ENCODE results near the gene PPFIA4.
"Not testable (repeated sequence)": the region's sequence is repeated elsewhere in the genome, so short reads cannot be mapped to it uniquely, and the experiment has no call there.

The PPFIA4 gene

DNA sequence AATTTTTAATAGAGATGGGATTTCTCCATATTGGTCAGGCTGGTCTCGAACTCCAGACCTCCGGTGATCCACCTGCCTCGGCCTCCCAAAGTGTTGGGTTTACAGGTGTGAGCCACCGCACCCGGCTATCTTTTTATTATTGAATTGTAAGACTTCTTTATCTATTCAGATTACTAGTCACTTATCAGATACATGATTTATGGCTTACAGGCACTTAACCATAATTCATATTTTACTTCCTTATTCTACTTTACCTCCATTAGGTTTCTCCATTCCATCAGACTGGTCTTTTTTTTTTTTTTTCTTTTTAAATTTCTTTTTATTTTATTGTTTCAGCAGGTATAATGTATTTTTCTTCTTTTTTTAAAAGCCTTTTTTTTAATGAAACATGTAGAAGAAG lies 14.7 kb upstream of the PPFIA4 start:
- FAIRE-seq = no peak
- DNase-seq (ENCODE audit: insufficient read length, low spot score) = no peak

DNA sequence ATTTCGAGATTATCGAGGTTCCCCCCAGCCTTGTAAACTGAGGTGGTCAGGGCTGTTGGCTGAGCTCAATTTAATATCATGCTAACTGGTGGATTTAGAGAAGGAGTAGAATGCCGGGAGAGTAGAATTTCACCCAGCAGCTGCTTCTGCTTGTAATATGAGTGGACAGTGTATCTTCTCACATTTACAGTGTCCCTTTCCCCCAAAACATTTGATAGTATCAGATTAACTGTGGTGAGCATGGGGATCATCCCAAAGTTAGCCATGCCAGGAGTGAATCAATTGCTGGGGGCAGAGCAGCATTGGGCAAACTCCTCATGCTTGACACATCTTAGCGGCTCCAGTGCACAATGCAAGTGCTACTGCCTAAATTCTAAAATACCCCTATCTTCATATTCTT lies 9.2 kb upstream of the PPFIA4 start:
- DNase-seq (ENCODE audit: insufficient read length, low spot score) = no peak
- FAIRE-seq = no peak

DNA sequence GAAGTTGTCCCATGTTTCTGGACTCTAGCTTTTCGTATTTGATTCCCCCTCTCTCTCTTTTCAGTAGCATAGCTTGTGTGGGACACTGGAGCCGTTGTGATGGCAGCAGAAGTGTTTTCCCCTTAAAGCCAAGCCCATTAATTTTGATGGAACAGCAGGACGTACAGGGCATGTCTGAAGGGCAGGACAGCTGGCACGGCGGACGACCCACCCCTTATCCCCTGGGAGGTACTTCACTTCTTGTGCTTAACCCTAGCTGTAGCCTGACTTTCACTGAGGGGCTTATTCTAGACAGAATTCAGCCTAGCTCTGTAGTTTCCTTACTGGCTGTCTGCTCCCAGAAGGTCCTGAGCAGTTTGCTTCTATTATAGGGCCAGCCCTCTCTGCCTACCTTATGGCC lies 8.6 kb upstream of the PPFIA4 start:
- FAIRE-seq (no peak), DNase-seq (ENCODE audit: insufficient read length, low spot score) (no peak)

DNA sequence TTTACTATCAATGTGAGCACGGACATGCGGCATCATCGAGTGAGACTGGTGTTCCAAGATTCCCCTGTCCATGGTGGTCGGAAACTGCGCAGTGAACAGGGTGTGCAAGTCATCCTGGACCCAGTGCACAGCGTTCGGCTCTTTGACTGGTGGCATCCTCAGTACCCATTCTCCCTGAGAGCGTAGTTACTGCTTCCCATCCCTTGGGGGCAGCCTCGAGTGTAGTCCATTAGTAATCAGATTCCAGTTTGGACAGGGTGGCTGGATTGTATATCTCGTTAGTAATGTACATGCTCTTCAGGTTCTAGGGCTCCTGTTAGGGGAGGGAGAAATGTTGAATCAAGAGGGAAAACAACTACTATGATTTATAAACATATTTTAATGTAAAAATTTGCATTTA lies 3.4 kb upstream of the PPFIA4 start:
- not testable (repeated sequence) for DNase-seq (ENCODE audit: insufficient read length, low spot score)
- FAIRE-seq = peak; percentile 82

DNA sequence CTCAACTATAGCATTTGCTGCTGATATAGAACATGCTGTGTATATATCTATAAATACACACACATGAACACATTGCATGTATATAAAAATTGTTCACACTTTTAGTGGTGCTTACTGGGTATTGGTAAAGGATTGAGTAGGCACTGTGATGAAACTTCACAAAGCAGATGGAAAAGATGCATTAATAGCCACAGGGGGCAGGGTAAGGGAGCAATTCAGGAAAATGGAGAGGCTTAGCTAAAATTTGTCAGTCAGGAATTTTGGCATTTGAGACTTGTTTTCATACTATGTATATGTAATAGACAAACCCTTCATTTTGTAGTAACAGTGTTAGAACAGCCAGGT lies 633 bp upstream of the PPFIA4 start:
- peak; percentile 14 for FAIRE-seq
- DNase-seq (ENCODE audit: insufficient read length, low spot score) = no peak

DNA sequence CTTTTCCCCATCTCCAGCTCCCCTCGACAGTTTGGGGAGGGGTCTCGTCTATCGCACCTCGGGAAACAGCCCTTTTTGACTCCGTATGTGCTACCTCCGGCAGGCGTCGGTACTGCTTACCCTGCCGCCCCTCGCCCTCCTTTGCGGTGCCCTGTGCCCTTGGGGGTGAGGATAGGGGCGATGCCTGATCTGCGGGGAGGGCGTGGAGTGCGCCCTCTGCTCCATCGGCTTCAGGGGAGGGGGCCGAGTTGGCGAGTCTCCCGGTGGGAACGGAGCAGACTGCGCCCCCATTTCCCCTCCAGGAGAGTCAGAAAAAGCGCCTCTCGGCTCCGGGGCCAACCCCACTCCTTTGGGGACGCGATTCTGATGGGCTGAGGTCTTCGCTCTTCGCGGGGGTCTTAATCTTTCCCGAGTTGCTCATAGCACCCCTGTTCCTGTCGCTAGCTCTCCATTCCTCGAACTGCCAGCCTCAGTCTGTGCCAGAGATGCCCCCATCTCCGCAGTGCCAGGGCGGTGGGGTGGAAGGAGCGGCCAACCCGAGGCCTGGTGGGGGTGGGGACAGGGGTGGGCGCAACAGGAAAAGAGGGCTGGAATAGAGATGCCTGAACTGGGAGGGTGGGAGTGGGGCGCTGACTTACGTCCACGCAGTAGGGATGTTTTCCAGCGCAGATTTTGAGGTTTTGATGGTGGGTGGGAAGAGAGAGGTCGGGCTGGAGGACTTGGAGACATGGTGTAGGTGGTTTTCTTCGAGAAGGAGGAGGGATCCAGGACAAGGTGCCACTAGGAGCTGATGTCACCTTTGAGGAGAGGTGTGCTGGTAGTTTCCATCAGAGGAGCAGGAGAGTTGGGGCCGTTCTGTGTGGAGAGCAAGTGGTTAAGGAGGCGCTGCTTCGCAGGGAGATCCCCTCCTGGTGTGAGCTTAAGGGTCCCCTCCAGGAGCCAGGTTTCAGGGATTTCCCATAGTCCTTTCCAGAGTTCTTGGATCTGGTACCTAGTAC lies 674 bp downstream of the PPFIA4 start:
- FAIRE-seq = no peak
- DNase-seq (ENCODE audit: insufficient read length, low spot score) = no peak

DNA sequence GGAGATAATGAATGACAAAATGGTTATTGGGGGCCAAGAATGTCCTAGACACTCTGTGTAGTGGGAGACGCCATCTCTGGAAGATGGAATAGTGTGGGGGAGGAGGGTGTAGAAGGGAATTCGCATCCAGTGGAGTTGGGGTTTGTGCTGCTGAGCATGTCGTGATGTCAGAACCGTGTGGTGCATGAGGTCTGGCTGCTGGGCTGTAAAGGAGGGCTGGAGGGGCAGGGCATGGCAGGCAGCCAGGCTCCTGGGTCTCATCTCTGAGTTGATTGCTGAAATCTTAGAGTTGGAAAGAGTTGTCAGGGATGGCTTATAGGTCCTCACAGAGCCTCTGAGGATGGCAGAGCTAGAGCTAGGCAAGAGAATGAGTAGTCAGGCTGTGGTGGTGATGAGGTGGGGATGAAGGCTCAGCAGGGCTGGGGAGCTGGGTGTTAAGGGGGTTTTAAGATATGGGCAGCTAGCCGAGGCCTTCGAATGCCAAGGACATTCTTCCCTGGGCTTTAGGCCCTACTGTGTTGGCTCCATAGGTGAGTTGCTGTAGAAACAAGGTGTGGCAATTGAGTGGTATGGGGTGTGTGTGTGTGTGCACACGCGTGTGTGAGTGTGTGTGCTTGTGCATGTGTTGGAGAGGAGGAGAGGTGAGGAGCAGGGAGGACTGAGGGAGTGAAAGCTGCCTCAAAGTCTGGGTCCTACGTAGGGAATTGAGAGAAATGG lies 1.9 kb downstream of the PPFIA4 start:
- DNase-seq (ENCODE audit: insufficient read length, low spot score) = no peak
- no peak for FAIRE-seq

DNA sequence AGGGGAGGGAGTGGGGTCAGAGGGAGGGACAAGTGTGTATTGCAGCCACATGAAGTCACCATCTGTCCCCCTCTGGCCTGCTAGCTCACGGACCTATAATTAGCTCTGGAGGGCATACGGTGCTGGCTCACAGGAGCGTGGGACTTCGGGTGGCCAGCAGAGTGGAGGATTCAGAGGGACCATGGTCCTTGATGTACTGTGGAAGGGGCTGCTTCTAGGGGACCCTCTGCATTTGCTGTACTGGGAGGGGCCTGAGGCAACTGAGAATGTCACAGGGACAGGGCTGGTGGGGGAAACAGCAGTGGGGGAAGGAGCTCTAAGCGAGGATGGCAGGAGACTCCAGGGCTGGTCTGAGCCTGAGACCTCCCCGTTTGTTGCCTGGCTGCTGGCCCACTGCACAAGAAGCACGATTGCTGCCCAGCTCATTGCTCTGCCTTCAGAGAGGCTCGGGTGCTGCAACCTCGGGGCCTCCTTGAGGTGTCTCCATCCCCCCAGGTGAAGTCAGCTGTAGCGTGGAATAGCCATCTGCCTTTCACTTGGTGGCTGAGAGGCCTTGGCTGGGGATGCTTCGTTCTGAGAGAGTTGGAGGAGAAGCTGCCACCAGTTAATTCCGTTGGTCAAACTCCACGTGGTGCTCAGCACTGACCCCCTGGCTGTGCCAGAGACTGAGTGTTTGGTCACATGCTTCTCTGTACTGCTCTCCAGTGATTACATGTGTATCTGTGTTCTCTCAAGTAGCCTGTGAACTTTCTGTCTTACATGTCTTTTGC lies 2.7 kb downstream of the PPFIA4 start:
- no peak for FAIRE-seq

DNA sequence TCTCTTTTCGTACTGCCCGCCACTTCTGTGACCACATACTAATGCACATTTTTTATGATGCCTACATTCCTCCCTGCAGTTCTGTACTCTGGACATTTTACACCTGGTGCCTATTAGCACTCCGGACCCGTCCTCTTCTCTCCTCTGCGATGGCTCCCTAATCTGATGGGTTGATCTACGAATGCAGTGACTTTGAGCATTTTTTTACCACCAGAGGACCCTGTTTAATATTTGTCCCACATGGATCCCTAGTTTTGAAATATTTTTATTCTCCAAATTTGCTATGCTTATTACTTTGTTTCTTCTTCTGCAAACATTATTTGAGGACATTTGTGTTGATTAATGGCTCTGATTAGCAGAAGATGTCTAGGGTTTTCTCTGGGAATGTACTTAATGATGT lies 5.2 kb downstream of the PPFIA4 start:
- DNase-seq (ENCODE audit: insufficient read length, low spot score) = no peak
- no peak for FAIRE-seq

More for the DNA sequence above, 2.7 kb downstream of the PPFIA4 start:
- no peak for DNase-seq (ENCODE audit: insufficient read length, low spot score)

DNA sequence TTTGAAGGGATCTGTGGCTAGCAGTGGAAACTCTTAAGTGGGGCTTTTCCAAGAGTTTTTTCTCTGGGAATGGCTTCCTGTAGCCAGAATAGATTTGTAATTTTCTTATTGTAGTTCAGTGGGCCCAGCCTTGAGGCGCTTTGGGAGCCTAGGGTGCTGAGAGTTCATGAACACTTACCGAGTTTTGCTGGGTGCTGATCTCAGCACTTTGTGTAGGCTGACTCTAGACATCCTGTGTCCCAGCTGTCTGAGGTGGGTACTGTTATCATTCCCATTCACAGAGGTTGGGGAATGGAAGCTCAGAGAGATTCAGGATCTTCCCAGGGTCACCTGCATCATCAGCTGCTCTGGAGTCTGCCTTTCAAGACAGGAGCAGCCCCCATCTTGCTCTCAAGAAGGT lies 7.0 kb downstream of the PPFIA4 start:
- DNase-seq (ENCODE audit: insufficient read length, low spot score) (no peak), FAIRE-seq (no peak)

DNA sequence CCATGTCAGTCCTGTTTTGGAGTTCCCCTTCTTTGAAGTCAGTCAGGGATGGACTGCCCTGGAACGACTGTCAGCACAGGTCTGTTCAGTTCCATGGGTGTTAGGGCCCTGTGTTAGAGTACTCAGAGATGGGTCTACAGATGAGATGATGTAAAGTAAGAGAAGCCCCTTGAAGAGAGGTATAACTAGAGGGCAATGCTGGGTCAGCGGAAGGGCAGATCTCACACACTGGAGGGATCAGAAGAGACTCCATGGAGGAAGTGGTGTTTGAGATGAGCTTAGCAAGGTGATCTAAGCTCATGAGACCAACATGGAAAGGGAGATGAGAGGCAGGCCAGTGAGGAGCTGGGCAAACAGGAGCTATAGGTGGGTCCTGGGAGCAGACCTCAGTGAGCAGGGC lies 7.6 kb downstream of the PPFIA4 start:
- DNase-seq (ENCODE audit: insufficient read length, low spot score) (no peak), FAIRE-seq (no peak)

DNA sequence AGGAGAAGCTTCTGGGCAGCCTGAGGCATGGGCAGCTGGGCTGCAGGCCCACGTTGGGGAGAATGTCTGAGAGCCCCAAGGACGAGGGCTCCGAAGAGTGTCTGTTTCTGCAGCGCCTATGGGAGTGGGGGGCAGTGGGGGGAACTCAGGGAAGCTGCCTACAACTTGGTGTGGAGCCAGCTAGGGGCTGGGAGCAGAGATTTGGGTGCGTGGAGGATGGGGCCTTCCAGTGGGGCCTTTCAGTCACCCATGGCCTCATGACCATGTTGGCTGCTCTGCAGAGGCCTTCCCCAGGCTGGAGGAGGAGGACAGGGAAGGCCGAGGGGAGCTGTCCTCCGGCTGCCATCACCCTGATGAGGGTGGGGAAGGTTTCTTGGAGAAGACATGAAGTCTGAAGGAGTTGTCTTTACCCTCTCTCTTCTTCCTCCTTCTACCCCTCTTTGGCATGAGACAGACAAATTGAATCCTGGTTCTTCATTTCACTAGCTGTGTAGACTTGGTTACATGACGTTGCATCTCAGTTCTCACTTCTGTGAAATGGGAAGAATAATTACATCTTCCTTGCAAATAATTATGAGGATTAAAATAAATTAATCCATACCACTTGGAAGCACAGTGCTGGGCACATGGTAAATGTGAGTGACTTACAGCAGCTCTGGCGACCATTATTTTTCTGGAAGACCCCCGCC lies 8.3 kb downstream of the PPFIA4 start:
- no peak for DNase-seq (ENCODE audit: insufficient read length, low spot score)
- no peak for FAIRE-seq

DNA sequence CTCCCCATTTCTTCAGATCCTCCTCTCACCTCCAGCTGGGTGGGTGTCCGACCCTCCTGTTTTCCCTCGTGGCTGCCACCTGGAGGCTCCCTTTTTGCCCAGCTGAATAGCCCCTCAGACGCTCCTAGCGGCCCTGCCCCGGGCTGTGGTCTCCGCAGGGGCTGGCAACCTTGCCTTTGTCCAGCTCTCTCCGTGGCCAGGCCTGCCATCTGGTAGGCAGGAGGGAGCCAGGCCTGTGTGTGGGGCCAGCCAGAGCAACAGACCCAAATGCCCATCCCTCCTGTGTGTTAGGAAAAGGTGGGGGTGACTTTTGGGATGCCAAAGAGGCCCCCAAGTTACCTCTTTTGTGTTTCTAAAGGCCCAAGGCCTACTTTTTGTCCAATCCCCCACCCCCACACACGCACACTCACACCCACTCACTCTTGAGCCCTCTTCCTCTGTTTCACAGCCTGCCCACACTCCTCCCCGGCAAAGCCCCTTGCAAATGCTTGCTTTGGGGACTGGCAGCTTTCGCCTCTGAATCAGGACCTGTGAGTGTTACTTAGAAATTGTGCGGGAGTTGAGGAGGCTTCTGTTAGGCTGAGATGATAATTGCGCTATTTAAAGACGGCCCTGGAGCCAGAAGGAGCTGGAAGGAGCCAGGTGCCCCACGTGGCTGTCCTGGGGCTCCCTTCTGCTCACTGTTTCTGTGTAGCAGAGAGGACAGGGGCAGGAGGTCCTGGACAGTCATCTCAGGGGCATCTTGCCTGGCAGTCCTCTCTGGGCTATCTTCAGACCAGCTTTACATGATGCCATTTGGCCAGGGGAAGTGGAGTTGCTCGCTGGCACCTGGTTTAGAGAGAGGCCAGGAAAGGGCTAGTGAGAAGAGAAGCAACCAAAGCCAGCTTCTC lies 9.1 kb downstream of the PPFIA4 start:
- DNase-seq (ENCODE audit: insufficient read length, low spot score) (no peak), FAIRE-seq (no peak)

DNA sequence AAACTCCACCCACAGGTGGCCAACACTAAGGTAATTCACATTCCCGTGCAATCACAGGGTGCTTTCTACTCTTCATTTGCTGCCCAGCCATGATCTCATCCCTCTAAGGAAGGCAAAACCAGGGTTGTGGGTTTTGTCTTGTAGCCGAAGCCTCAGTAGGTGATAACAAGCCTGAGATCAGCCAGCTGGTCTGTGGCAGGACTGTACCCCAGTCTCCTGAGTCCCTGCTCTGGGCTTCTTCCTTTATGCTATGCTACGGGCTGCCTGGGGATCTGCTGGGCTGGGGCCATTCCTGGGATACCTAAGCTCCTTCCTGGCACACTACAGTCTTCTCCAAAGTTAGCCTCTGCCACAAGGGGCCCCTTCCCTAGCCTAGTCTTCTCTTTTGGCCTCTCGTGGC lies 9.8 kb downstream of the PPFIA4 start:
- no peak for DNase-seq (ENCODE audit: insufficient read length, low spot score)
- no peak for FAIRE-seq

DNA sequence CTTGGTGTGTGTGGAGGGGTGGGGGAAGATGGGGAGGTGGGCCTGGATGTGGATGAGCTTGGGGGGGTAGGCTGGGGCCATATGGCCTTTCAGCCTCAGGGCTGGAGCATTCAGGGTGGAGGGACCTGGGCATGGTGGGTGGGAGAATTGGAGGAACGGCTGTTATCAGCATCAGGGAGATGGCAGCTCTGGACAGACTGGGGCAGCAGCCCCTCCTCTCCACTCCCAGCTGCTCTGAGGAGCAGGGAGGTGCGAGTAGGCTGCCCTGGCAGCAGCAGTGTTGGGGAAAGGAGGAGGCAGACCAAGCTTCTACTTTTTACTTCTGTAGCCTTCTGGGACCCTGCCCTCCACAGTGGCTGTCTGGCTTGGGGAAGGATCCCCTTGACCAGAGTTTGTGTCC lies 10.2 kb downstream of the PPFIA4 start:
- DNase-seq (ENCODE audit: insufficient read length, low spot score) (no peak), FAIRE-seq (no peak)

DNA sequence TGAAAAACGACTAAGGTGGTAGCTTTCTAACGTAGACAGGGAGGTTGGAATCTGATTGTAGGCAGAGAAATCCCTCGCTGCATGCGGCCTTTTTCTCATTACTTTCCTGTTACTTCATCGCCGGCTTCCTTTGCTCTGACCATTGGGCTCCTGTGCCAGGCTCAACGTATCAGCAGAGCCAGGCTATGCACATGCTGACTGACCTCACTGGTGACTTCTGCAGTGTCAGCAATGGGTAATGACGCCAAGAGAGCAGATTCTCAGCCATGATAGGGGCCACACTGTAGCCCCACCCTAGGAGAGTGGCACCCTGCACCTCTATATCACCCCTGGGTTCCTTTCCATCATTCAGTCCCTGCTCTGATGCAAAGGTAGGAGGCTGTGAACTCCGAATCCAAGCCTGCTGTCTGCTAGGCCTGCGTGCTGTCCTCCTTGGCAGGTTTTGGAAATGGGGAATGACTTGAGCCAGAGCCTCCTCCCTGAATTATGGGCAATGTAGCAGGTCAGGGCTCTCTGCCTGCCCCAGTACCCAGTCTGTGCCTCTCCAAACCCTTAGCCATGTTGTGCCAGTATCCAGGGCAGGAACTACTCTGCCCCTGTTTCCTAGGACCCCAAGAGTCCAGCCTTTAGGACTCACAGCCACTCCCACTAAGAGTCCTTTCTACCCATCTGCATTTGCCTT lies 11.4 kb downstream of the PPFIA4 start:
- FAIRE-seq (no peak), DNase-seq (ENCODE audit: insufficient read length, low spot score) (no peak)

DNA sequence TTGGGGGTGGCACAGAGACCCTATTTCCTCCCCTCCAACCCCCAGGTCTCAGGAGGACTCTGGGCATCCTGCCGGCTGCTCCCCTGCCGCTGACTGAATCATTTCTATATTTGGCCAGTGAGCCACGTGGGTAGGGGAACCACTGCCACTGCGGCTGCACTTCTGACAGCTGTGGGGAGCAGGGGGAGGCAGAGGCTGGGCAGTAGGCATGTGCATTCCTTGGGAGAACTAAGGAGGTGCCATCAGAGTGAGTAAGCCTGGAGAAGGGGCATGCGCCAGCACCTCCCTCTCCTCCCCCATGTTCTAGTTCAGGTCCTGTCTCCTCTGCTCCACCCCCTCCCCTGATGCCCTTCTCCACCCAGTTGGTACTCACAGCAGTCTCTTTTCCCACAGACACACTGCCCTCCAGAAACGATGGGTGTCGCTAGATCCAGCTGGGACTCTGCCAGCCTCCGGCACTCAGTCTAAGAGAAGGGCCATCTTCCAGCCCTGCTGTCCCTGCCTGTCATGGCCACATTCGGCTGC lies 12.0 kb downstream of the PPFIA4 start:
- FAIRE-seq = no peak

DNA sequence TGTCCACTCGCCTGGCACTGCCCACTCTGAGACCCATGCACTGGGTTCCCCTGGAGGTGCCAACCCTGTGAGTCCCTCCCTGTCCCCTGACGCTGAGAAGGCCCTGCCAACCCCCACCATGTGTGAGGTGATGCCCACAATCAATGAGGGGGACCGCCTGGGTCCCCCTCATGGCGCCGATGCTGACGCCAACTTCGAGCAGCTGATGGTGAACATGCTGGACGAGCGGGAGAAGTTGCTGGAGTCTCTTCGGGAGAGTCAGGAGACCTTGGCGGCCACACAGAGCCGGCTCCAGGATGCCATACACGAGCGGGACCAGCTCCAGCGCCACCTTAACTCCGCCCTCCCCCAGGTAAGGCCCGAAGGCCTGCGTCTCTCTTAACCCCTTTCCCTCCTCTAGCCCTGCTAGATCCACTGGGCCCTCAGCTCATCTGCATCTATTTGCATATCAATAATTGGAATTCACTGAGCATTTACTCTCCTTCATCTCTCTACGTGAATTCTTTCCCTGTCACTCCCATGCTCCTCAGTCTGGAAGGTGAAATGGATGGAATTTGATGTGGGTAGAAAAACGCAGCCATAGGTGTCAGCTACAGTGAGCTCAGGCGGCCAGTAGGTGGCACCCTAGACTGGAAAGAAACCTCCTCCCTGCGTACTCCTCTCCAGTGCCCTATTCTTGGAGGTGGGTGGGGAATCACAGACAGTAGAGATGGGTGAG lies 12.8 kb downstream of the PPFIA4 start:
- peak; percentile 82 for FAIRE-seq
- DNase-seq (ENCODE audit: insufficient read length, low spot score) = peak; percentile 72

More for the DNA sequence above, 12.0 kb downstream of the PPFIA4 start:
- no peak for DNase-seq (ENCODE audit: insufficient read length, low spot score)
